GM15510 (cell line): ENCODE results near the gene TLE5.

Experiments
- POLR2A ChIP-seq: IDR thresholded peaks from 3 replicates; pipeline ENCODE4 v1.6.1; 2011; ENCODE audit warnings: borderline replicate concordance; ENCODE audit not compliant: insufficient read length; ENCODE audit errors: extremely low read depth

Gene TLE5

GRCh38 chr19:3062165-3063105 is at the start of gene TLE5:
Gene TLE5, minus strand, starts transcription at chr19:3062495. Its CDS starts 295 bp downstream, at chr19:3062200.
- peak; percentile 69 for TF ChIP-seq POLR2A

GRCh38 chr19:3111586-3112247 is 49.4 kb upstream of the TLE5 start:
- no peak for TF ChIP-seq POLR2A

- no peak for TF ChIP-seq POLR2A
Observed at GRCh38 chr19:3110126-3110825, 48.0 kb upstream of the TLE5 start.

GRCh38 chr19:3109491-3109890 is 47.2 kb upstream of the TLE5 start:
- TF ChIP-seq POLR2A = no peak

- no peak for TF ChIP-seq POLR2A
Observed at GRCh38 chr19:3108775-3109174, 46.5 kb upstream of the TLE5 start.

GRCh38 chr19:3107658-3108057 is 45.4 kb upstream of the TLE5 start:
- TF ChIP-seq POLR2A = no peak

- TF ChIP-seq POLR2A = no peak
Observed at GRCh38 chr19:3106509-3107141, 44.3 kb upstream of the TLE5 start.

GRCh38 chr19:3105641-3106508 is 43.6 kb upstream of the TLE5 start:
- no peak for TF ChIP-seq POLR2A

- TF ChIP-seq POLR2A = no peak
Observed at GRCh38 chr19:3104708-3104983, 42.4 kb upstream of the TLE5 start.

GRCh38 chr19:3102239-3103140 is 40.2 kb upstream of the TLE5 start:
- TF ChIP-seq POLR2A = no peak

GRCh38 chr19:3100747-3101730 is 38.7 kb upstream of the TLE5 start:
- TF ChIP-seq POLR2A = no peak

- TF ChIP-seq POLR2A = no peak
Observed at GRCh38 chr19:3100331-3100730, 38.0 kb upstream of the TLE5 start.
